Measurements from ENCODE around the gene COL4A4.

The COL4A4 gene

GRCh38 chr2:226953826-226954225, 210.2 kb downstream of the COL4A4 start:
- in situ Hi-C loops (cut with MboI; ENCODE audit: low sequenced_read_pairs, unreplicated experiment) = no loop called here
- DNase-seq (ENCODE audit: low spot score) = no peak

GRCh38 chr2:226953206-226953605, 210.8 kb downstream of the COL4A4 start:
- no peak for DNase-seq (ENCODE audit: low spot score)
- in situ Hi-C loops (cut with MboI; ENCODE audit: low sequenced_read_pairs, unreplicated experiment) = no loop called here
- no peak for TF ChIP-seq CTCF (IDR thresholded peaks at IDR 0.05; ENCODE audit: borderline replicate concordance, control extremely low read depth, extremely low read depth, insufficient read depth, missing control alignments)

More at GRCh38 chr2:226953826-226954225, 210.2 kb downstream of the COL4A4 start:
- no peak for TF ChIP-seq CTCF (IDR thresholded peaks at IDR 0.05; ENCODE audit: borderline replicate concordance, control extremely low read depth, extremely low read depth, insufficient read depth, missing control alignments)
